A673 (cell line): ENCODE measurements around the gene NUMB. TPM values are rescaled to one million over a fixed set of nuclear protein-coding genes. Genes with fewer than 3 reads are reported as not detected.

Experiments used
- BruUV-seq: library from RNA; stranded (reverse); fragments of 400-500 nt; replicated peaks from 2 replicates; lab custom pipeline; 2021; lab: Mats Ljungman, UMichigan
- CTCF ChIA-PET: fragments of 300-600 bp; sonication (Branson Sonifier 250); formaldehyde crosslinking; loops from one replicate; lab custom pipeline; 2022; ENCODE audit warnings: antibody characterized with exemption; lab: Charles Lee
- POLR2A ChIA-PET: fragments of 300-600 bp; sonication (Branson Sonifier 250); formaldehyde crosslinking; loops from one replicate; lab custom pipeline; 2022; ENCODE audit warnings: antibody characterized with exemption; ENCODE audit not compliant: low non-redundant PET; lab: Charles Lee
- DNase-seq: peaks from one replicate; pipeline ENCODE4 v3.0.0-alpha.2; 2015; ENCODE audit warnings: low spot score
- H3K27ac ChIP-seq: fragments of 200-600 bp; sonication (generic); 2 replicates; pipeline ENCODE4 v1.5.1; 2016; ENCODE audit warnings: mixed run types, low read depth, mild to moderate bottlenecking, mixed read lengths, antibody characterized with exemption, low read length; ENCODE audit not compliant: poor library complexity, severe bottlenecking
- H3K27me3 ChIP-seq: fragments of 200-600 bp; sonication (generic); replicated peaks from 2 replicates; pipeline ENCODE4 v1.6.1; 2017; ENCODE audit warnings: mixed run types, low read depth, mild to moderate bottlenecking, mixed read lengths, antibody characterized with exemption, low read length; ENCODE audit not compliant: insufficient read depth, poor library complexity
- H3K36me3 ChIP-seq: fragments of 200-600 bp; sonication (generic); 2 replicates; pipeline ENCODE4 v1.6.1; 2016; ENCODE audit warnings: mixed run types, mild to moderate bottlenecking, mixed read lengths, antibody characterized with exemption, low read length; ENCODE audit not compliant: insufficient read depth, poor library complexity, severe bottlenecking
- H3K4me1 ChIP-seq: fragments of 200-600 bp; sonication (generic); 2 replicates; pipeline ENCODE4 v1.6.1; 2017; ENCODE audit warnings: mixed run types, mild to moderate bottlenecking, mixed read lengths, antibody characterized with exemption, low read length; ENCODE audit not compliant: insufficient read depth, poor library complexity, severe bottlenecking
- H3K4me3 ChIP-seq: fragments of 200-600 bp; sonication (generic); 2 replicates; pipeline ENCODE4 v1.5.1; 2016; ENCODE audit warnings: low read depth, mixed run types, mild to moderate bottlenecking, mixed read lengths, low read length; ENCODE audit not compliant: poor library complexity, severe bottlenecking
- H3K9me3 ChIP-seq: fragments of 200-600 bp; sonication (generic); 2 replicates; pipeline ENCODE4 v1.6.1; 2016; ENCODE audit warnings: mixed run types, low read depth, mild to moderate bottlenecking, mixed read lengths, antibody characterized with exemption, low read length; ENCODE audit not compliant: poor library complexity, severe bottlenecking
- CTCF ChIP-seq: fragments of 300-800, 200-600 bp; sonication (generic); conservative IDR thresholded peaks from 2 replicates; pipeline ENCODE4 v1.5.1; 2017; ENCODE audit warnings: low read depth, mild to moderate bottlenecking, antibody characterized with exemption, low read length, moderate library complexity, mixed read lengths
- EZH2 ChIP-seq: fragments of 200-600 bp; sonication (generic); IDR thresholded peaks from 2 replicates; pipeline ENCODE4 v1.6.1; 2017; ENCODE audit warnings: borderline replicate concordance, low read depth, mild to moderate bottlenecking, mixed read lengths, antibody characterized with exemption, low read length; ENCODE audit not compliant: poor library complexity, severe bottlenecking
- intact Hi-C: fragments of 100-400 bp; cut with micrococcal nuclease; formaldehyde crosslinking; loops from one replicate; pipeline ENCODE4 v1.10.0; 2022; ENCODE audit not compliant: unreplicated experiment
- total RNA-seq: library from RNA; stranded (reverse); gene quantifications from 2 replicates; pipeline ENCODE4 v1.2.3, GENCODE V29; 2021

Gene NUMB
- total RNA-seq, 1 experiment from 2014 or later, result 46.3 TPM

GRCh38 chr14:73265721-73266046 is 192.7 kb downstream of the NUMB start:
- no peak overlapping the region for H3K4me3 ChIP-seq
- BruUV-seq, result no TSS peak
- TF ChIP-seq EZH2 (no peak), CTCF (no peak)
- H3K9me3 ChIP-seq, result no peaks in the 10 kb centered on the region
- no peaks in the 10 kb centered on the region for H3K27me3 ChIP-seq
- ChIA-PET CTCF (no interaction called here), POLR2A (no interaction called here)
- no peaks in the 10 kb centered on the region for H3K4me1 ChIP-seq
- no peaks in the 10 kb centered on the region for H3K36me3 ChIP-seq
- no peak overlapping the region for H3K27ac ChIP-seq
- intact Hi-C loops, result no loop called here
- no peak for DNase-seq

- H3K27me3 ChIP-seq, result no peaks in the 10 kb centered on the region
- ChIA-PET POLR2A (no interaction called here), CTCF (interaction anchor here (0.6 kb wide), 1 partner anchor 17 kb away, joined by 4 read pairs; no protein-coding TSS in a partner anchor)
- no peak for TF ChIP-seq EZH2
- no peaks in the 10 kb centered on the region for H3K9me3 ChIP-seq
- no peaks in the 10 kb centered on the region for H3K36me3 ChIP-seq
- intact Hi-C loops, result no loop called here
- H3K4me3 ChIP-seq, result no peak overlapping the region
- H3K27ac ChIP-seq, result no peak overlapping the region
- no peak for DNase-seq
- no peaks in the 10 kb centered on the region for H3K4me1 ChIP-seq
- no TSS peak for BruUV-seq
Measured at GRCh38 chr14:73264885-73265720, 193.2 kb downstream of the NUMB start.

GRCh38 chr14:73264080-73264884 is 194.1 kb downstream of the NUMB start:
- ChIA-PET CTCF (interaction anchor here (0.6 kb wide), 1 partner anchor 16 kb away, joined by 4 read pairs; no protein-coding TSS in a partner anchor), POLR2A (no interaction called here)
- TF ChIP-seq EZH2 (no peak), CTCF (no peak)
- intact Hi-C loops, result no loop called here
- BruUV-seq, result no TSS peak
- H3K9me3 ChIP-seq, result no peaks in the 10 kb centered on the region
- DNase-seq, result no peak
- no peaks in the 10 kb centered on the region for H3K4me1 ChIP-seq
- H3K27me3 ChIP-seq, result no peaks in the 10 kb centered on the region
- H3K4me3 ChIP-seq, result no peak overlapping the region
- no peaks in the 10 kb centered on the region for H3K36me3 ChIP-seq
- H3K27ac ChIP-seq, result no peak overlapping the region
